ENCODE results near the gene CFAP410. TPM values are rescaled to one million over a fixed set of nuclear protein-coding genes. Genes with fewer than 3 reads are reported as not detected.
A peak's percentile ranks its signal among the peaks of the same experiment; 100 is the strongest.

Gene CFAP410
- polyA plus RNA-seq, 3 donors from 2014 or later, result 30.0 to 36.4 (median 31.6) TPM

GRCh38 chr21:44321846-44322450 is 17.2 kb downstream of the CFAP410 start:
- Mint-ChIP-seq H3K4me1 (no peaks in the 10 kb centered on the region), H3K4me3 (no peak overlapping the region), H3K9me3 (no peaks in the 10 kb centered on the region), H3K36me3 (no peaks in the 10 kb centered on the region), H3K27ac (no peak overlapping the region), H3K27me3 (ENCODE audit: low read depth in 3 of 3) (peaks cover 0 to 3% (median 0%) of the 10 kb centered on the region in 3 donors)
- no peak for DNase-seq

GRCh38 chr21:44320847-44321246 is 18.3 kb downstream of the CFAP410 start:
- DNase-seq, result no peak
- Mint-ChIP-seq H3K36me3 (no peaks in the 10 kb centered on the region), H3K27ac (no peak overlapping the region), H3K4me1 (no peaks in the 10 kb centered on the region), H3K9me3 (no peaks in the 10 kb centered on the region), H3K4me3 (no peak overlapping the region), H3K27me3 (ENCODE audit: low read depth in 3 of 3) (peaks cover 0 to 3% (median 3%) of the 10 kb centered on the region in 3 donors)

GRCh38 chr21:44319407-44320065 is 19.7 kb downstream of the CFAP410 start:
- Mint-ChIP-seq H3K9me3 (no peaks in the 10 kb centered on the region), H3K36me3 (no peaks in the 10 kb centered on the region), H3K4me1 (no peaks in the 10 kb centered on the region), H3K27ac (peak overlapping the region in 1 of 6 donors; percentile 4), H3K4me3 (no peak overlapping the region), H3K27me3 (ENCODE audit: low read depth in 3 of 3) (peaks cover 0 to 3% (median 3%) of the 10 kb centered on the region in 3 donors)
- DNase-seq, result no peak

GRCh38 chr21:44318489-44319285 is 20.5 kb downstream of the CFAP410 start:
- H3K4me1 Mint-ChIP-seq, result no peaks in the 10 kb centered on the region
- H3K36me3 Mint-ChIP-seq, result no peaks in the 10 kb centered on the region
- no peak for DNase-seq
- H3K27ac Mint-ChIP-seq, result no peak overlapping the region
- peaks cover 0 to 4% (median 4%) of the 10 kb centered on the region in 3 donors for H3K27me3 Mint-ChIP-seq (ENCODE audit: low read depth in 3 of 3)
- no peaks in the 10 kb centered on the region for H3K9me3 Mint-ChIP-seq
- no peak overlapping the region for H3K4me3 Mint-ChIP-seq

GRCh38 chr21:44317871-44318270 is 21.3 kb downstream of the CFAP410 start:
- Mint-ChIP-seq H3K27me3 (ENCODE audit: low read depth in 3 of 3) (peaks cover 0 to 4% (median 4%) of the 10 kb centered on the region in 3 donors), H3K9me3 (no peaks in the 10 kb centered on the region), H3K4me1 (no peaks in the 10 kb centered on the region), H3K27ac (no peak overlapping the region), H3K36me3 (no peaks in the 10 kb centered on the region), H3K4me3 (no peak overlapping the region)
- no peak for DNase-seq

- Mint-ChIP-seq H3K4me1 (no peaks in the 10 kb centered on the region), H3K4me3 (no peak overlapping the region), H3K27ac (no peak overlapping the region), H3K36me3 (no peaks in the 10 kb centered on the region), H3K9me3 (no peaks in the 10 kb centered on the region), H3K27me3 (ENCODE audit: low read depth in 3 of 3) (peaks cover 0 to 4% (median 4%) of the 10 kb centered on the region in 3 donors)
- no peak for DNase-seq
These were observed 21.9 kb downstream of the CFAP410 start for GRCh38 chr21:44317241-44317782.

DNA sequence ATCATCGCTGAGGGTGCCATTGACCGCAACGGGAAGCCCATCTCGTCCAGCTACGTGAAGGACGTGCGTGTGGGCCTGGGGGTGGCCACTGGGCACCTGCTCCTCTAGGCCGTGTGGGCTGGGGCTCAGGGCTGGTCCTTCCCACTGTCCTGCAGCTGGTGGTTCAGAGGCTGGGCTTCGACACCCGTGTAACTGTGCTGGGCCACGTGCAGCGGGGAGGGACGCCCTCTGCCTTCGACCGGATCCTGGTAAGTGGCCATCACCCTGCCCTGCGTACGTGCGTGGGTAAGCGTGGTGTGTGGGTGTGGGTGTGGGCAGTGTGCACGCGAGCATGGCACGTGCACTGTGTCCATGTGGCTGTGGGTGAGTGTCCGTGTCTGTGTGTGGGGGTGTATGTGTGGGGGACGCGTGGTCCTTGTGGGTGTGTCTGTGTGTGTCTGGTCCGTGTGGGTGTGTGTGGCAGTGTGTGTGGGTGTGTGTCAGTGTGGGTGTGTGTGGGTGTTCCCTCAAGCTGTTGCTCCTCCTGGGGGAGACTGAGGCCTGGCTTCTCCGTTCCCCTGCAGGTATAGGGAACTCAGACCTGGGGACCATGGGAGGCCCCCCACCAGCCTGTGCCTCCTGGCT is 22.8 kb downstream of the CFAP410 start:
- Mint-ChIP-seq H3K27me3 (ENCODE audit: low read depth in 3 of 3) (peaks cover 0 to 4% (median 4%) of the 10 kb centered on the region in 3 donors), H3K9me3 (no peaks in the 10 kb centered on the region), H3K4me3 (no peak overlapping the region), H3K4me1 (no peaks in the 10 kb centered on the region), H3K36me3 (peaks cover under 1% of the 10 kb centered on the region in 3 donors), H3K27ac (peak overlapping the region in 1 of 6 donors; percentile 34)
- DNase-seq, result no peak

- Mint-ChIP-seq H3K27ac (no peak overlapping the region), H3K4me3 (no peak overlapping the region), H3K9me3 (no peaks in the 10 kb centered on the region), H3K4me1 (no peaks in the 10 kb centered on the region), H3K27me3 (ENCODE audit: low read depth in 3 of 3) (peaks cover 2 to 4% (median 4%) of the 10 kb centered on the region in 3 donors), H3K36me3 (peaks cover 5 to 7% (median 6%) of the 10 kb centered on the region in 3 donors)
- no peak for DNase-seq
These were observed 23.4 kb downstream of the CFAP410 start for GRCh38 chr21:44315691-44316203.

GRCh38 chr21:44314561-44314960 is 24.6 kb downstream of the CFAP410 start:
- H3K9me3 Mint-ChIP-seq, result no peaks in the 10 kb centered on the region
- no peak overlapping the region for H3K4me3 Mint-ChIP-seq
- no peak overlapping the region for H3K27ac Mint-ChIP-seq
- DNase-seq, result no peak
- H3K27me3 Mint-ChIP-seq (ENCODE audit: low read depth in 3 of 3), result peaks cover 2 to 4% (median 4%) of the 10 kb centered on the region in 3 donors
- no peaks in the 10 kb centered on the region for H3K4me1 Mint-ChIP-seq
- peaks cover 5 to 7% (median 6%) of the 10 kb centered on the region in 3 donors for H3K36me3 Mint-ChIP-seq

DNA sequence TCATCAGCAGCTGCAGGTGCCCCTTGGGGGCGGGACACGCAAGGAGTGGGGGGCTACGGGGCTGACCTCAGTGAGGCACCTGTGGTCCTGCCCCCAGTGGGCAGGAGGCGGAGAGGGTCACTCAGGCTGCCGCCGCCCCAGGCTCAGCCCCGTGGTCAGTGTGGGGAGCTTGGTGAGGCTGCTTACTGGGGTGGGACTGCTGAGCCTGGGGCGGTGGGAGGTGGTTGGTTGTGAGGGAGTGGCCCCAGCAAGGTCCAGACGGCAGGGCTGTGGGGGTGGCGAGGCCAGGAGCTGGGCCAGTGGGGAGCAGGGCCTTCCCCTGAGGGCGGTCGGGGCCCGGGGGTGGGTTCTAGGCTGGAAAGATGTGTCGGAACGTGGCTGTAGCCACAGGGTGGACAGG is 25.1 kb downstream of the CFAP410 start:
- Mint-ChIP-seq H3K9me3 (no peaks in the 10 kb centered on the region), H3K36me3 (peaks cover 5 to 7% (median 6%) of the 10 kb centered on the region in 3 donors)

DNA sequence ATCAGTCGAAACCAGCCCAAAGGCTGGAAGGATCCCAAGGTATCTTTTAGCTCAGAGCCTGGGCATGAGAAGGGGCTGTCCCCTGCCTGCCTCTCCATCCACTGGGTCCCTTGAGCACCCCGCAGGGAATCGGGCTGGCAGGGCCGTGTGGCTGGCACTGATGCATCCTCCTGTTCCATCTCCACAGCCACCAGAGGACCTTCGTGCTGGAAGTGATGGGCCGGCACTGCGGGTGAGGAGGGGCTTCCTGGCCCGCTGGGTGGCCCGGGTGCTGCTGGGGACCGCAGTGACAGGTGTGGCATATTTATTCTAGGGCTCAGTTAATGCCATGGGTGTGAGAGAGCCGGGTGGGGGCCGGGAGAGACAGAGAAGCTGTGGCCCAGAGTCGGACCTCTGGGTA is 25.7 kb downstream of the CFAP410 start:
- Mint-ChIP-seq H3K27me3 (ENCODE audit: low read depth in 3 of 3) (peaks cover 2 to 4% (median 4%) of the 10 kb centered on the region in 3 donors), H3K4me3 (no peak overlapping the region), H3K36me3 (peaks cover 5 to 7% (median 6%) of the 10 kb centered on the region in 3 donors), H3K4me1 (no peaks in the 10 kb centered on the region), H3K27ac (no peak overlapping the region), H3K9me3 (no peaks in the 10 kb centered on the region)
- no peak for DNase-seq

More for the DNA sequence above, 25.1 kb downstream of the CFAP410 start:
- Mint-ChIP-seq H3K27me3 (ENCODE audit: low read depth in 3 of 3) (peaks cover 2 to 4% (median 4%) of the 10 kb centered on the region in 3 donors), H3K4me3 (no peak overlapping the region), H3K4me1 (no peaks in the 10 kb centered on the region), H3K27ac (no peak overlapping the region)
- no peak for DNase-seq

GRCh38 chr21:44312716-44313115 is 26.5 kb downstream of the CFAP410 start:
- Mint-ChIP-seq H3K9me3 (no peaks in the 10 kb centered on the region), H3K36me3 (peaks cover 5 to 7% (median 6%) of the 10 kb centered on the region in 3 donors), H3K4me1 (peaks cover 0 to 3% of the 10 kb centered on the region in 2 donors), H3K4me3 (no peak overlapping the region), H3K27me3 (ENCODE audit: low read depth in 3 of 3) (peaks cover 2 to 4% (median 3%) of the 10 kb centered on the region in 3 donors), H3K27ac (no peak overlapping the region)
- no peak for DNase-seq

DNA sequence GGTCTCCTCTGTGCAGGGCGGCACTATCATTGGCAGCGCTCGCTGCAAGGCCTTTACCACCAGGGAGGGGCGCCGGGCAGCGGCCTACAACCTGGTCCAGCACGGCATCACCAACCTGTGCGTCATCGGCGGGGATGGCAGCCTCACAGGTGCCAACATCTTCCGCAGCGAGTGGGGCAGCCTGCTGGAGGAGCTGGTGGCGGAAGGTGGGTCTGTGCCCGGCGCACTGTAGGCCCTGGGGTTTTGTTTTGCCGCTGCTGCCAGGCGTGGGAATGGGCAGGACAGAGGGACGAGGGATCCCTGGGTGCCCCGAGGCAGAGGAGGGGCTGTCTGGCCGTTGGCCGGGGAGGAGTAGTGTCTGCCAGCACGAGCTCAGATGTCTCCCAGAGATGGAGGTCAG is 27.1 kb downstream of the CFAP410 start:
- Mint-ChIP-seq H3K27ac (no peak overlapping the region), H3K4me3 (no peak overlapping the region), H3K27me3 (ENCODE audit: low read depth in 3 of 3) (peaks cover 2 to 4% (median 3%) of the 10 kb centered on the region in 3 donors), H3K4me1 (peaks cover 0 to 3% of the 10 kb centered on the region in 2 donors), H3K9me3 (no peaks in the 10 kb centered on the region), H3K36me3 (peaks cover 5 to 7% (median 6%) of the 10 kb centered on the region in 3 donors)
- DNase-seq, result no peak

Measured in immature natural killer cell (primary cell).